GM20431 (cell line): Measurements from ENCODE around the gene TLE7.

Source experiments
- in situ Hi-C: fragments of 300-500 bp; cut with MseI, MboI; formaldehyde crosslinking; loops from one replicate; pipeline ENCODE4 v1.15.0; 2020; ENCODE audit warnings: low sequenced_read_pairs; ENCODE audit not compliant: unreplicated experiment

TLE7 gene

GRCh38 chr16:71383054-71383773 is 58.6 kb downstream of the TLE7 start:
- in situ Hi-C loops, result no loop called here

- in situ Hi-C loops, result no loop called here
These were observed 61.0 kb downstream of the TLE7 start for GRCh38 chr16:71380831-71381230.
